Kidney epithelial cell (primary cell): Measurements from ENCODE around the gene CLTB. TPM values are rescaled to one million over a fixed set of nuclear protein-coding genes. Genes with fewer than 3 reads are reported as not detected.
"Not testable (repeated sequence)": the region's sequence is repeated elsewhere in the genome, so short reads cannot be mapped to it uniquely, and the experiment has no call there.

ENCODE experiments used
- DNase-seq: peaks from one replicate; pipeline ENCODE4 v3.0.0-alpha.2; 2010; ENCODE audit warnings: low read depth
- H3K27me3 ChIP-seq: 2 replicates; pipeline ENCODE4 v1.6.0; 2011; ENCODE audit warnings: low read length; ENCODE audit not compliant: control insufficient read depth, insufficient read depth
- H3K36me3 ChIP-seq: 2 replicates; pipeline ENCODE4 v1.5.1; 2011; ENCODE audit warnings: low read length; ENCODE audit not compliant: control insufficient read depth, insufficient read depth
- H3K4me3 ChIP-seq: 2 replicates; pipeline ENCODE4 v1.5.1; 2011; ENCODE audit warnings: low read depth, mild to moderate bottlenecking, control low read depth, low read length
- CTCF ChIP-seq: IDR thresholded peaks from 2 replicates; pipeline ENCODE4 v1.5.1; 2011; ENCODE audit warnings: mild to moderate bottlenecking, moderate library complexity, low read length, control low read depth, inconsistent platforms; ENCODE audit not compliant: insufficient read depth, poor library complexity, severe bottlenecking
- total RNA-seq: library from RNA; depleted of rRNA; stranded (reverse); fragments of >200 nt; gene quantifications from 2 replicates; pipeline ENCODE4 v1.2.3, GENCODE V29; 2015

The CLTB gene
- total RNA-seq, 1 donor from 2014 or later = 172 TPM

- Histone ChIP-seq H3K4me3 (no peak overlapping the region), H3K27me3 (no peaks in the 10 kb centered on the region), H3K36me3 (no peaks in the 10 kb centered on the region)
- no peak for DNase-seq
- no peak for TF ChIP-seq CTCF
Measured at GRCh38 chr5:176410486-176411180, 5.7 kb downstream of the CLTB start.

- H3K36me3 ChIP-seq = no peaks in the 10 kb centered on the region
- no peak overlapping the region for H3K4me3 ChIP-seq
- no peak for TF ChIP-seq CTCF
- no peak for DNase-seq
- H3K27me3 ChIP-seq = no peaks in the 10 kb centered on the region
Measured at GRCh38 chr5:176409765-176410164, 6.6 kb downstream of the CLTB start.

- Histone ChIP-seq H3K36me3 (no peaks in the 10 kb centered on the region), H3K4me3 (no peak overlapping the region), H3K27me3 (no peaks in the 10 kb centered on the region)
- no peak for DNase-seq
- TF ChIP-seq CTCF = no peak
Measured at GRCh38 chr5:176408590-176408989, 7.7 kb downstream of the CLTB start.

GRCh38 chr5:176408252-176408573 lies 8.1 kb downstream of the CLTB start:
- not testable (repeated sequence) for H3K27me3 ChIP-seq, DNase-seq, H3K36me3 ChIP-seq, H3K4me3 ChIP-seq

GRCh38 chr5:176407456-176408251 lies 8.7 kb downstream of the CLTB start:
- DNase-seq = no peak
- H3K27me3 ChIP-seq = no peaks in the 10 kb centered on the region
- no peak for TF ChIP-seq CTCF
- H3K4me3 ChIP-seq = no peak overlapping the region
- H3K36me3 ChIP-seq = no peaks in the 10 kb centered on the region

GRCh38 chr5:176406436-176407052 lies 9.8 kb downstream of the CLTB start:
- Histone ChIP-seq H3K36me3 (no peaks in the 10 kb centered on the region), H3K4me3 (no peak overlapping the region), H3K27me3 (no peaks in the 10 kb centered on the region)
- no peak for TF ChIP-seq CTCF
- no peak for DNase-seq
